DMS53 treated with DMSO at 0.1 percent for 48 hours (cell line): ENCODE results near the gene COL6A5.

Experiments
- DNase-seq: peaks from one replicate; lab custom pipeline; 2025; ENCODE audit not compliant: unreplicated experiment; lab: John Stamatoyannopoulos, UW

Gene COL6A5

GRCh38 chr3:130516645-130517512 lies 171.4 kb downstream of the COL6A5 start, which contains the start of gene COL6A6:
Gene COL6A6 (plus strand): TSS chr3:130517177. CDS start chr3:130560365, 43,188 bp downstream.
- DNase-seq = no peak

- DNase-seq = no peak
These were observed 172.1 kb downstream of the COL6A5 start for GRCh38 chr3:130517602-130518001.

- DNase-seq = no peak
These were observed 174.3 kb downstream of the COL6A5 start for GRCh38 chr3:130519754-130520153.

- DNase-seq = no peak
These were observed 176.9 kb downstream of the COL6A5 start for GRCh38 chr3:130522399-130522798.

GRCh38 chr3:130527426-130527825 lies 182.0 kb downstream of the COL6A5 start:
- no peak for DNase-seq

GRCh38 chr3:130528120-130528519 lies 182.6 kb downstream of the COL6A5 start:
- no peak for DNase-seq

- DNase-seq = peak; percentile 54
These were observed 184.2 kb downstream of the COL6A5 start for GRCh38 chr3:130529486-130530215.

- DNase-seq = no peak
These were observed 187.8 kb downstream of the COL6A5 start for GRCh38 chr3:130533247-130533646.
